ENCODE measurements around the gene SV2A.
"Not testable (repeated sequence)": the region's sequence is repeated elsewhere in the genome, so short reads cannot be mapped to it uniquely, and the experiment has no call there.

SV2A gene

DNA sequence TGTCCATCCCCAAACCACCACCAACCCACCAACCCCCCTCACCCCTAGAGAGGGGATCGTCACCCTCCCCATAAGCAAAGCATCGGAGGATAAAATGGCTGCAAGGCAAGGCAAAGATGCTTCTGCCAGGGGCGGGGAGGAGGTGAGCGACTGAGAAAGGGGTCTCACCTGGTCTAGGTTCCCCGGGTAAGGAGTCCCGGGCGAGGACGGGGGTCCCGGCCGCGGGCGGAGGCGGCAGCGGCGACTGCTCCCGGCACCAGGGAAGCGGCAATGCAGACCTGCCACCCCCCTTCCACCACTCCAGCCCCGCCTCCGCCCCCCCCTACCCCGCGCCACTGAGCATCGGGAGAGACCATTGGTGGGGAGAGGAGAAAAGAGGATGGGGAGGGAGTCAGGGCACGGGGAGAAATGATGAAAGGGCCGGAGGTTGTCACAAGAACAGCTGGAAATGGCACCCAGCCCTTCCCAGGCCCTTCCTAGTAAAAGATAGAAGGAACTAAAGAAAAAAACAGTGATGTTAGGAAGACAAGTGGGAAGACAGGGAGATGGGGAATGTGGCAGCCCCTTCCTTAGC, at the start of gene SV2A:
Gene SV2A (minus strand): TSS at position 274 of the 574 bp plus-strand sequence. CDS start 4,004 bp downstream, outside the sequence.
- DNase-seq = peak in 1 of 2 donors; percentile 39

- DNase-seq = no peak
Observed at GRCh38 chr1:149967041-149967440, 49.4 kb upstream of the SV2A start.

DNA sequence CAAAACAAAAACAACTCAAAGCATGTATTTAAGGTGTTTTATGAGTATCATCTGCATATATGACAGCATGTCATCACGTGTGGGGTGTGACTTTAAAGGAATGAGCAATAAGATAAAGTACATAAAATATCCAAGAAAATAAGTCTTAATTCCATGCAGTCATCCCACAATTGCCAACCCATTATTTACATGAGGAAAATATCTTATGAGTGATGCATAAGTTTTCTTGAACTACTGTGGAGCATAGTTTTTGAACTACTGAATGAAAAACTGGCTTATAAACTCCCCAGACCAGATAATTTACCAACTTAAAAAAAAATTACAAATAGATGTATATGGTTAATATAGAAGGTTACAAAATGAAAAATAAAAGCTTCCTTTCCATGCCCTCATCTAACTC, 48.8 kb upstream of the SV2A start:
- no peak for DNase-seq

GRCh38 chr1:149965440-149965839, 47.8 kb upstream of the SV2A start:
- DNase-seq = no peak

DNA sequence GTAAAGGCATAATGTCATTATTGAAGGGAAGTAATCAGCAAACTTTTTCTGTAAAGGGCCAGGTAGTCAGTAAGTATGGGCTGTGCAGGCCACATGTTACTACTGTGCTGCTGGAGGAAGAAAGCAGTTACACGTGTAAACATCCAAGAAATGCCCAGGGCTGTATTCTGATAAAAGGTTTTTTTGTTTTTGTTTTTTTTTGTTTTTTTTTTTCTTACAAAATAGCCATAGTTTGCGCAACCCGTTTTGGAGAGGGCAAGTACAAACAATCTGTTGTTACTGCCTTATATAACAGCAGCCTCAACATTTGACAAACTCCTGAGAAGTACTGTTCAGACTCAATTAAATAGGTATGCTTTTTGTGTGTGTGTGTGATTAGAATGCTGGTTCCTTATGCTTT, 45.7 kb upstream of the SV2A start:
- DNase-seq = no peak

GRCh38 chr1:149962736-149963135, 45.1 kb upstream of the SV2A start:
- DNase-seq = no peak

DNA sequence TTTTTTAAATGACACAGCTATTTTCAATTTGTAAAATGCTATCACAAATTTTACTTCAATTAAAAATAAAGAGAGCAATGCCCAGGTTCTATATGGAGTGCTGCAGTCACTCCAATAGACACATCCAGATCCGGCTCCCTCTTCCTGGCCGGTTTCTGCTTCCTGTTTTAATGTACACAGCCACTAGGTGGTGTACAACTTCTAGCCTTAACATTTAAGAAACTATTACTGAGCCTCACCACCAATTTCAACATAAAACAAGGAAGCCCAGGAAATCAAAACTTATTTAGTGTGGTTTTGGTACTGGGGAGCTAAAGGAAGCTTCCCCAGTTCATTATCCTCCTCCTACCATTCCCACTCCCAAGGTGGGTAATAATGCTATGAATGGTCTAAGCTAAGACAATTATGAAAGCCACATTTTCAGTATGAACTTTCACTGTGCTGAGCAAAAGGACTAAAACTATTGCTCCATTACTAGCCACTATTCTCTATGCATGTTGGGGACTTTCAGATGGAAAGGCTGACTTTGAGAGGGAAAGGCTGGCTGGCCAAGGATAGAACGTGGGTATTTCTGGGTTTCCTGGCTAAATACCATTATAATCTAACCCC, 44.5 kb upstream of the SV2A start:
- DNase-seq = peak in 1 of 2 donors; percentile 72

DNA sequence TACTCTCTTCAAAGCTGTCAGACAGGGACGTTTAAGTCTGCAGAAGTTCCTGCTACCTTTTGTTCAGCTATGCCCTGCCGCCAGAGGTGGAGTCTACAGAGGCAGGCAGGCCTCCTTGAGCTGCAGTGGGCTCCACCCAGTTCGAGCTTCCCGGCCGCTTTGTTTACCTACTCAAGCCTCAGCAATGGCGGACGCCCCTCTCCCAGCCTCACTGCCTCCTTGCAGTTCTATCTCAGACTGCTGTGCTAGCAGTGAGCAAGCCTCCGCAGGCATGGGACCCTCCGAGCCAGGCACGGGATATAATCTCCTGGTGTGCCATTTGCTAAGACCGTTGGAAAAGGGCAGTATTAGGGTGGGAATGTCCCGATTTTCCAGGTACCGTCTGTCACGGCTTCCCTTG, 39.9 kb upstream of the SV2A start:
- DNase-seq = not testable (repeated sequence)

DNA sequence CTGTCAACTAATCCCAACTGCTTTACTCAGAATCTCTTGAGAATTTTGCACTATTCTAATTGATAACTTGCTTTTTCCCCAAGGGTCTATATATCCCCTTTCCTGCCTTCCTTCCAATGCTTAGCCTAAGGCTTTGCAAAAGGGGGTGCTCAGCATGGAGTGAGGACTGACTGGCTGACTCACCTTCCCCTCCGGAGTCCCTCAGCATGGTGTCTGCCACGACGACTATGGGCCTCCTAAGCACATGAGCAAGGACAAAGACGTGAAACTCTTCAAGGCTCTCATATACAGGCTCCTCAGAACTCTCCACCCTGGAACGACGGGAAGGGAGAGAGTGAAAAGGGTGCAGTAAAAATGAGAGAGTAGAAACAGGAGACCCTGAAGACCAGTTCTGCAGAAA, 32.3 kb upstream of the SV2A start:
- DNase-seq = no peak

DNA sequence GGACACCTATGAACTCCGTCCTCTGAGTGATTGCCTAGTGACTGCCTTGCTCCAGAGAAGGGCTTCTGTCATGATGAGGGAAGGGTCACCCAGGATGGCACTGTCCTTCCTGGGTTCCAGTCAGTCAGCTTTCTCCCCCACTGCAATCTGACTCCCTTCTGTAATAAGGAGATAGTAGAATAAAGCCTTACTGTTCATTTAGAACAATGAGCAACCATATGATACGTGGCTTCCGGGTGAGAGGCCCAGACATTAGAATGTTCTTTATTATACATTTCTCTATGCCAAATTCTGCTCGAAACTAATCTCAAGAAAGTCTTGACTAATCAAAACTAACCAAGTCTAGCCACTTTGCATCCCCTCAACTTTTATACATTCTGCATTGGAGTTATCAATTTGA, 27.6 kb upstream of the SV2A start:
- DNase-seq = no peak

DNA sequence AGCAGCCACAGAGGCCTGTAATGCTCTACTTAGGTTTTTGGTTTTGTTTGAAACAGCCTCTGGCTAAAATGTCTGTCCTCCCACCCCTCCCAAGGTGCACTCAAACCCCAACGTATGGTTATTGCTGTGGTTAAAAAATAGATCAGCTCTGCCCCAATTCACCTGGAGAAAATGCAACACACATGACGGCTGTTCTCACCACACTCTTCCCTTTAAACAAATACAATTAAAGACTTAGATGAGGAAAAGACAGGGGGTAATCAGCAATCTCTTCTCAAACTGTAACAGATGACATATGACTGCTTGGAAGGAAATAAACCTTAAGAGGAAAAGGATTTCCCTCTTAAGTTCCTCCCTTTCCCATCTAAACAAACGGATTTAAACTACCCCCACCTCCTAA, 25.2 kb upstream of the SV2A start:
- DNase-seq = no peak

DNA sequence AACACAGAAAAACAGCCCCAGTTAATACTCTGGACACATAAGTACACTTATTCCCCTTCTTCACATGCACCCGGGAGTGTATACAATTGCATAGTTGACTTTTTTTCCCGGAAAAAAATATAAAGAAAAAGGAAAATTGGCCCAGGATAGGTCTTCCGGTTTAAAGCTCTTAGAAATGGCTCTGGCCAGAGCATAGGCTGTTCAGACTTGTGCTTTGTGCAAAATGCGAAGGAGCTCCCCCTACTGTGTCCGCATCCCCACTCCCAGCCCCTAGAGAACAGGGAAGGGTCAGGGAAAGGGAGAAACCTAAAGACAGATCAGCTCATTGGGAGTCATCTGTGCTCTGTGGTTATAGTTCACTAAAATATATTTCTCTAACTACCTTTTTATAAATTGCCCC, 24.6 kb upstream of the SV2A start:
- DNase-seq = no peak

DNA sequence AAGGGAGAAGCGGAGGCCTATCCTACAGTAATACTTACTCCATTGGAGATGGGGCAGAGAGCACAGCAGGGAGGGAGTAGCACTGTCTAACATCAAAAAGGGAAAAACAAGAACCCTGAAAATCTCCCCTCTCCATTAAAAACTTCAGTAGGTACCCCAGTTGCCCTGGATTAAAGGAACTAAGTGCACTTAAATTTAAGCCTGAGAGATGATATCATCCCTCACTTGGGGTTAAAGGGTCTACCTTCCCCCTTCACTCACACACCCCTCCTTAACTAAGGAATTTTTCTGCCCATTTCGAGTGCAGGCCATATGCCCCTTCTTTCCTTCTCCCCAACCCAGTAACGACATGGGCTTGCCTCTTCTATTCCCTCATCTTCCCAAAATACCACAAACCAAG, 22.8 kb upstream of the SV2A start:
- DNase-seq = no peak

DNA sequence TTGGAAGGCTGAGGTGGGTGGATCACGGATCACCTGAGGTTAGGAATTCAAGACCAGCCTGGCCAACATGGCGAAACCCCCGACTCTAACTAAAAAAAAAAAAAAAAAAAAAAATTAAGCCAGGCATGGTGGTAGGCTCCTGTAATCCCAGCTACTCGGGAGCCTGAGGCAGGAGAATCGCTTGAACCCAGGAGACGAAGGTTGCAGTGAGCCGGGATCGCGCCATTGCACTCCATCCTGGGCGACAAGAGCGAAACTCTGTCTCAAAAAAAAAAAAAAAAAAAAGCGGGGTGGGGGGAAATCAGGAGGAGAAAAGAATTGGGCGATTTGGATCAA, 21.0 kb upstream of the SV2A start:
- not testable (repeated sequence) for DNase-seq

- no peak for DNase-seq
Observed at GRCh38 chr1:149937759-149938158, 20.1 kb upstream of the SV2A start.

DNA sequence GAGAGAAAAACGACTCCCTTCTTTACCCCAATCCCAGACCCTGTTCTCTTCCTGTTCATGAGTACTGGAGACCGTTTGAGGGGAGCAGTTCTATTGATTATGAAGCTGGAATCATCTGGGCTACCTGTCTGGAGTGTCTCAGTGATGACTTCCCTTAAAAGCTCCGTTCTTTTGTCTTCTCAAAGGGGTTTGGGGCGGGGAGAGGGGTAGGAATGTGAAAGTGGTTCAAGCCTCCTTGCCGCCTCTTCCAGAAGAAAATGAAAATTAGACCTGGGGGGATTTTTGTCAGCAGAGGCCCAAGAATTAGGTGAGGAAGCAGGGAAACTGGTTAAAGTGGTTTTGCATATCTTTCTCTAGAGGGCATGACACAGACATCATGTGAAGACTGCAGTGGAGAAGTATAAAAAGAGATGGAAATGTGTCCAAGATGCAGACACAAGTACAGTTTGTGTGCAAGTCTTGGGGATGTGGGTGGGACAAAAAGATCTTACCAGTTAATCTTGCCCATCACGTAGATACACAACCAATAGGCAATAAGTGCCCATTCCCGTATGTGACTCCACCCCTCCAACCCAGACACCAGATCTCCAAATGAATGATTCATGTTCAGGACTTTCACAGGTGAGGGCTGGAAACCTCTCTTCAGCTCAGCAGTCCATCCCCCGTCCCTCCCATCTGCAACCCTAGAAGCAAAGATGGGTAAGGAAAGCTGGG, 19.5 kb upstream of the SV2A start:
- no peak for DNase-seq

DNA sequence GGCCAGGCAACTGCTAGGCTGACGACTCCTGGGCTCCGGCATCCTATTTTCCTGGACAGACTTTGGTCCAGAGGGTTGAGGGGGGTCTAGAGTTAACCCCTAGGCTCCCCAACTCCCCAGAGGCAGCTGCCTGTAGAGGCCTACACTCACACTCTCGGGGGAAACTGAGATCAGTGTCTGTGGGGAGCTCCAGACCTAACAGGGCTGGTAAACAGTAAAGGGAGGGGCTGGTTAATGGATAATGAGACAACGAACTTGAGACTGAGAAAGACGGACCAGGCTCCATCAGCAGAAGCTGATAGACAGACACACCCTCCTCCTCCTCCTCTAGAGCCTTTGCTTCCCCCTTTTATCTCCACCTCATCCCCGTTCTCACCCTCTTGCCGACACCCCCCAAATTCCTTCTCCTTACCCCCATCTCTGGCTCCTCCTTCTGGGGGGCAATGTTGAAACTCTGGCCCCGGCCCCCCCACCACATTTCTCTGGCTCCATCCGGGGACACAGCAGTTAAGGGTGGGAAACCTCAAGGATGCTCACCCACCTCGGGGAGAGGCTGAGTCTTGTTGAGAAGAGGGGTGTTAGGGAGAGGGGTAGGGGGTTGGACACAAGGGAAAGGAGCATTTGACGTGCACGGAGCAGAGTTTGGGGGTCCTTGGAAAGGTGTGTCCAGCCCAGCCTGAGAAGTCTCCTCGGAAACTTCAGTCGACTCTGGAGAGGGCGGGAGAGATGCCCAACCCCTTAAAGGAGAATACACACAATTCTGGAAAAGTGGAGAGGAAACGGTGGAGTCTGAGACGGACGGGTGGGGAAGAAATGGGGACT, 18.7 kb upstream of the SV2A start, which contains the start of gene MTMR11:
Gene MTMR11 (minus strand): TSS at position 710 of the 822 bp plus-strand sequence. CDS start 232 bp downstream, at position 478.
- DNase-seq = no peak

DNA sequence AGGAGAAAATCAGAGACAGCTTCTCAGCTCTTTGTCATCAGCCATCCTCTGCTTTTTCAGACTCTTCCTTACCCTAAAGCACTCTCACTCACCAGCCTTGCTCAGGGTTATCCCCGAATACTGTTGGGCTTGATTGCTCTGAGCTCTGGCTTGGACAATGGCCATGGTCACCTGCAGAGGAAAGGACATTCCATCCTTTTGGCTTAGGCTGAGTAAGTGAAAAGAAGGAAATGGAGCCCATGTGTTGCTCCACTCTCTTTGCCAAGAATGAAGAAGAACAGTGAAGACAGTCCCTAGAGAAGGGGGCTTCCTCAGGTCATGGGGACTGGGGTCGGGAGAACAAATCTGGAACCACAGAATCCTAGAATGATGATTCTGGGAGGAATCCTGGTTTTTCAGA, 16.7 kb upstream of the SV2A start:
- no peak for DNase-seq

GRCh38 chr1:149933208-149933607, 15.6 kb upstream of the SV2A start:
- no peak for DNase-seq

DNA sequence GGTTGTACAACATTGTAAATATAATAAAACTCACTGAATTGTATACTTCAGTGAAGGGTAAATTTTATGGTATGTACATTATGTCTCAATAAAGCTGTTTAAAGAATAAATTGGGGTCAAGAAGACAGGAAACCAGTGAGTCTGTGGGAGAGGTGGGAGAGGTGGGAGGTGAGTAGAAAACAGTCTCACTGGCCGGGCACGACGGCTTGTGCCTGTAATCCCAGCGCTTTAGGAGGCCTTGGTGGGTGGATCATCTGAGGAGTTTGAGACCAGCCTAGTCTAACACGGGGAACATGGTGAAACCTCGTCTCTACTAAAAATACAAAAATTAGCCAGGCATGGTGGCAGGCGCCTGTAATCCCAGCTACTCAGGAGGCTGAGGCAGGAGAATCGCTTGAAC, 14.8 kb upstream of the SV2A start:
- DNase-seq = no peak

- DNase-seq = no peak
Observed at GRCh38 chr1:149931212-149931790, 13.7 kb upstream of the SV2A start.

- DNase-seq = no peak
Observed at GRCh38 chr1:149929856-149930255, 12.2 kb upstream of the SV2A start.

DNA sequence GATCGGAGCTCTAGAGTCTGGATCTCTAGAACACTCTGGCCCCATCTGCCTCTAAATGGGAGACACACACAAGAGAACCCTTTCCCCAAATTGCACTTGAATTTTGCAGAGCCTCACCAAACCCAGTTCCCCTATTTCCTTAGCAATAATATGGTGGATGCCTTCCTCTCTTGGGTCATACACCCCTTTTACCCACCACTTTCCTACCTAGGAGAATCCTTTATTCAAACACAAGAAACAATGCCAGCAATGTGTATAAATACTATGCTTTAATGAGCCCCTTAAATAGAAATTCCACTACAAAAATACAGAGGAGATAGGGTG, 10.7 kb upstream of the SV2A start:
- no peak for DNase-seq

All from bone marrow (tissue), 2 donors.